GM12878 (cell line): Measurements from ENCODE around the gene SNX19. TPM values are rescaled to one million over a fixed set of nuclear protein-coding genes. Genes with fewer than 3 reads are reported as not detected.

Experiments
- ATAC-seq: fragments of 200-7000 bp; cut with Tn5 transposase; 3 replicates; pipeline ENCODE4 v1.9.1; 2020; ENCODE audit warnings: mild to moderate bottlenecking, moderate library complexity
- BruUV-seq: library from RNA; stranded (reverse); fragments of 400-500 nt; replicated peaks from 2 replicates; lab custom pipeline; 2021; lab: Mats Ljungman, UMichigan
- CTCF ChIA-PET: fragments of 300-600 bp; sonication (Branson Sonifier 250); formaldehyde crosslinking; extraction: SDS; loops from one replicate; lab custom pipeline; 2021; ENCODE audit warnings: inconsistent platforms; lab: Yijun Ruan, JAX
- POLR2A ChIA-PET: fragments of 350-600 bp; formaldehyde crosslinking; extraction: SDS; loops from one replicate; lab custom pipeline; 2021; ENCODE audit warnings: inconsistent platforms; lab: Charles Lee
- RAD21 ChIA-PET: fragments of 300-600 bp; sonication (Branson Sonifier 250); formaldehyde crosslinking; loops from one replicate; lab custom pipeline; 2023; ENCODE audit warnings: antibody characterized with exemption; ENCODE audit not compliant: unreplicated experiment; lab: Charles Lee
- SMC1A ChIA-PET: fragments of 300-600 bp; sonication (Branson Sonifier 250); formaldehyde crosslinking; loops from one replicate; lab custom pipeline; 2023; ENCODE audit not compliant: unreplicated experiment, uncharacterized antibody; lab: Charles Lee
- DNase-seq: peaks from one replicate; pipeline ENCODE4 v3.0.0-alpha.2; 2011; ENCODE audit warnings: low read depth, low spot score
- FAIRE-seq: peaks from 3 replicates; lab custom pipeline; 2011; peaks lifted over from hg19 to GRCh38; lab: Jason Lieb, UNC
- H2AFZ ChIP-seq: 2 replicates; pipeline ENCODE4 v1.6.0; 2011; ENCODE audit warnings: low read depth, low read length, control low read depth; ENCODE audit not compliant: control insufficient read depth
- H3K27ac ChIP-seq: 2 replicates; pipeline ENCODE4 v1.5.1; 2011; ENCODE audit warnings: control low read depth; ENCODE audit not compliant: control insufficient read depth, insufficient read depth
- H3K27me3 ChIP-seq, 2 experiments: replicated peaks in 1 of 2; 2 replicates each; pipeline versions ENCODE4 v1.6.0 to v1.6.1; 2011; ENCODE audit warnings: low read length in 1 of 2; ENCODE audit not compliant: control insufficient read depth in 2 of 2, insufficient read depth in 2 of 2
- H3K36me3 ChIP-seq, 2 experiments: 2 replicates each; pipeline ENCODE4 v1.5.1; 2011; ENCODE audit warnings: low read length in 1 of 2; ENCODE audit not compliant: control insufficient read depth in 2 of 2, insufficient read depth in 2 of 2
- H3K4me1 ChIP-seq: 2 replicates; pipeline ENCODE4 v1.6.1; 2011; ENCODE audit warnings: mild to moderate bottlenecking, low read length, moderate library complexity, mixed read lengths; ENCODE audit not compliant: control insufficient read depth, insufficient read depth
- H3K4me2 ChIP-seq: 2 replicates; pipeline ENCODE4 v1.6.0; 2011; ENCODE audit warnings: control low read depth; ENCODE audit not compliant: control insufficient read depth, insufficient read depth
- H3K4me3 ChIP-seq: fragments of 200-600 bp; sonication (generic); 2 replicates; pipeline ENCODE4 v1.5.1; 2016
- H3K79me2 ChIP-seq: 2 replicates; pipeline ENCODE4 v1.6.0; 2011; ENCODE audit warnings: low read length; ENCODE audit not compliant: control insufficient read depth, insufficient read depth
- H3K9ac ChIP-seq: 2 replicates; pipeline ENCODE4 v1.8.0; 2011; ENCODE audit warnings: low read length, control low read depth, mixed read lengths; ENCODE audit not compliant: control insufficient read depth, insufficient read depth
- H3K9me3 ChIP-seq: replicated peaks from 3 replicates; pipeline ENCODE4 v1.5.1; 2011; ENCODE audit warnings: mild to moderate bottlenecking, low read length; ENCODE audit not compliant: control insufficient read depth, insufficient read depth
- H4K20me1 ChIP-seq: 2 replicates; pipeline ENCODE4 v1.6.0; 2011; ENCODE audit not compliant: control insufficient read depth, insufficient read depth
- ATF2 ChIP-seq: IDR thresholded peaks from 2 replicates; pipeline ENCODE4 v1.6.1; 2012; ENCODE audit warnings: low read length, inconsistent platforms
- ETV6 ChIP-seq, 2 experiments: fragments of 450-650 bp in 1 of 2; IDR thresholded peaks in 1 of 2; conservative IDR thresholded peaks in 1 of 2; 2 replicates each; pipeline ENCODE4 v1.6.1; 2014; ENCODE audit warnings: antibody characterized with exemption in 1 of 2, borderline replicate concordance in 1 of 2, low read depth in 1 of 2, mild to moderate bottlenecking in 1 of 2, moderate library complexity in 1 of 2
- NFIC ChIP-seq: IDR thresholded peaks from 2 replicates; pipeline ENCODE4 v1.6.1; 2012; ENCODE audit warnings: low read depth, mild to moderate bottlenecking, inconsistent platforms, low read length, moderate library complexity
- PAX8 ChIP-seq: fragments of 450-650 bp; IDR thresholded peaks from 2 replicates; pipeline ENCODE4 v1.6.1; 2017; ENCODE audit warnings: mild to moderate bottlenecking, moderate library complexity
- POLR2AphosphoS2 ChIP-seq: IDR thresholded peaks from 2 replicates; pipeline ENCODE4 v1.6.1; 2011; ENCODE audit warnings: low read depth, mild to moderate bottlenecking, low read length, improper control_type of control experiment, moderate library complexity
- SMAD1 ChIP-seq: fragments of 450-650 bp; IDR thresholded peaks from 2 replicates; pipeline ENCODE4 v1.6.1; 2018; ENCODE audit warnings: mild to moderate bottlenecking, low read depth; ENCODE audit not compliant: partially characterized antibody
- WGBS: methylation state at CpG from one replicate; pipeline ENCODE4 v1.1.6; 2016; ENCODE audit warnings: low lambda C conversion rate; ENCODE audit not compliant: insufficient replicate concordance, insufficient coverage; ENCODE audit errors: missing lambda C conversion rate; 5-methylcytosine and 5-hydroxymethylcytosine counted together
- in situ Hi-C: fragments of 300-500 bp; cut with MboI; formaldehyde crosslinking; loops from 9 replicates; pipeline ENCODE4 v1.14.3; 2018; ENCODE audit warnings: mixed read lengths
- intact Hi-C: fragments of 100-400 bp; cut with micrococcal nuclease; formaldehyde crosslinking; loops from one replicate; pipeline ENCODE4 v1.14.2; 2022; ENCODE audit not compliant: unreplicated experiment
- polyA plus RNA-seq, 11 experiments: library from polyadenylated mRNA; depleted of rRNA in 4 of 11; unstranded in 6 of 11; stranded (reverse) in 5 of 11; fragments of >200 nt; fragmentation: Nextera tagmentation in 4 of 11; fragmentation: Illumina TruSeq in 1 of 11; extraction: Ambion mirVana in 4 of 11; extraction: Trizol in 1 of 11; gene quantifications; 1 replicate in 1 of 11; 2 replicates in 10 of 11; pipeline versions ENCODE4 v1.2.1 to v1.2.3, GENCODE V29; 2011 to 2016; ENCODE audit warnings: inconsistent platforms in 2 of 11, missing spikeins in 2 of 11, low read depth in 1 of 11
- total RNA-seq, 4 experiments: library from RNA; depleted of rRNA in 3 of 4; stranded (reverse); fragments of >200 nt in 3 of 4; fragmentation: Illumina TruSeq in 1 of 4; extraction: Trizol in 1 of 4; gene quantifications; 2 replicates each; pipeline versions ENCODE4 v1.2.1 to v1.2.3, GENCODE V29; 2013 to 2021

Gene SNX19
- total and polyA plus RNA-seq, 10 of the 15 experiments (the other 5 are each of a cell fraction or from before 2014, with no cell fraction given): 3.0 to 46.9 (median 30.4) TPM

GRCh38 chr11:130937051-130937450 is 20.8 kb upstream of the SNX19 start:
- in situ Hi-C loops (no loop called here), intact Hi-C loops (no loop called here)
- Histone ChIP-seq H3K79me2 (no peaks in the 10 kb centered on the region), H3K4me2 (no peak overlapping the region), H3K27ac (no peak overlapping the region), H3K36me3 (no peaks in the 10 kb centered on the region), H2AFZ (no peak overlapping the region), H3K4me1 (no peaks in the 10 kb centered on the region), H3K9me3 (no peaks in the 10 kb centered on the region), H3K9ac (no peak overlapping the region), H4K20me1 (no peaks in the 10 kb centered on the region), H3K27me3 (no peaks in the 10 kb centered on the region), H3K4me3 (no peak overlapping the region)
- CTCF ChIA-PET: no interaction called here
- FAIRE-seq (no peak), DNase-seq (no peak), ATAC-seq (no peak)
- no TSS peak for BruUV-seq
- SMC1A ChIA-PET: no interaction called here
- TF ChIP-seq SMAD1 (no peak), ATF2 (no peak), PAX8 (no peak), ETV6 (conservative IDR thresholded peaks at IDR 0.05 in 1 of 2, IDR thresholded peaks at IDR 0.05 in 1 of 2; ENCODE audit: borderline replicate concordance in 1 of 2, low read depth in 1 of 2) (no peak), NFIC (no peak), POLR2AphosphoS2 (no peak)
- WGBS: 42% methylated on average over 2 of the region's 2 CpGs
- POLR2A ChIA-PET: no interaction called here
- RAD21 ChIA-PET: no interaction called here
